GF-D8 (cell line): ENCODE results near the gene MTMR2.
"Not testable (repeated sequence)": the region's sequence is repeated elsewhere in the genome, so short reads cannot be mapped to it uniquely, and the experiment has no call there.

Experiments
- DNase-seq: peaks from one replicate; lab custom pipeline; 2025; lab: John Stamatoyannopoulos, UW

Gene MTMR2

GRCh38 chr11:95884802-95885201 is 39.1 kb downstream of the MTMR2 start:
- DNase-seq = no peak

- no peak for DNase-seq
Measured at GRCh38 chr11:95884376-95884775, 39.5 kb downstream of the MTMR2 start.

GRCh38 chr11:95883381-95883780 is 40.5 kb downstream of the MTMR2 start:
- DNase-seq = no peak

GRCh38 chr11:95877291-95877690 is 46.6 kb downstream of the MTMR2 start:
- no peak for DNase-seq

GRCh38 chr11:95870877-95871276 is 53.0 kb downstream of the MTMR2 start:
- DNase-seq = not testable (repeated sequence)

GRCh38 chr11:95867105-95867504 is 56.8 kb downstream of the MTMR2 start:
- no peak for DNase-seq

GRCh38 chr11:95863486-95864140 is 60.3 kb downstream of the MTMR2 start:
- no peak for DNase-seq

GRCh38 chr11:95860024-95860423 is 63.9 kb downstream of the MTMR2 start:
- not testable (repeated sequence) for DNase-seq

- DNase-seq = not testable (repeated sequence)
Measured at GRCh38 chr11:95854362-95854761, 69.5 kb downstream of the MTMR2 start.

GRCh38 chr11:95853862-95854261 is 70.0 kb downstream of the MTMR2 start:
- DNase-seq = no peak

GRCh38 chr11:95853138-95853537 is 70.8 kb downstream of the MTMR2 start:
- no peak for DNase-seq

- no peak for DNase-seq
Measured at GRCh38 chr11:95850137-95850536, 73.8 kb downstream of the MTMR2 start.

GRCh38 chr11:95849087-95849825 is 74.7 kb downstream of the MTMR2 start:
- peak; percentile 3 for DNase-seq

- no peak for DNase-seq
Measured at GRCh38 chr11:95845167-95845566, 78.7 kb downstream of the MTMR2 start.

GRCh38 chr11:95835768-95836488 is 88.0 kb downstream of the MTMR2 start:
- DNase-seq = peak; percentile 18

GRCh38 chr11:95835351-95835750 is 88.6 kb downstream of the MTMR2 start:
- no peak for DNase-seq

- DNase-seq = no peak
Measured at GRCh38 chr11:95833378-95833777, 90.5 kb downstream of the MTMR2 start.

- DNase-seq = no peak
Measured at GRCh38 chr11:95832763-95833162, 91.1 kb downstream of the MTMR2 start.

GRCh38 chr11:95831198-95831883 is 92.6 kb downstream of the MTMR2 start:
- DNase-seq = no peak

GRCh38 chr11:95829580-95830259 is 94.2 kb downstream of the MTMR2 start:
- no peak for DNase-seq

GRCh38 chr11:95827696-95828095 is 96.2 kb downstream of the MTMR2 start:
- no peak for DNase-seq

- DNase-seq = no peak
Measured at GRCh38 chr11:95821640-95822039, 102.3 kb downstream of the MTMR2 start.
